B cell (primary cell): ENCODE results near the gene CMPK1. TPM values are rescaled to one million over a fixed set of nuclear protein-coding genes. Genes with fewer than 3 reads are reported as not detected.

Experiments used
- ATAC-seq: fragments of 200-7000 bp; cut with Tn5 transposase; one replicate; pipeline ENCODE4 v1.10.0; 2021; ENCODE audit warnings: low read depth, mild to moderate bottlenecking, moderate number of reproducible peaks, moderate library complexity
- CTCF ChIA-PET: fragments of 350-600 bp; sonication (Branson Sonifier 250); formaldehyde crosslinking; loops from one replicate; lab custom pipeline; 2021; ENCODE audit warnings: antibody characterized with exemption, inconsistent platforms; lab: Charles Lee
- POLR2A ChIA-PET: fragments of 350-600 bp; sonication (Branson Sonifier 250); formaldehyde crosslinking; loops from one replicate; lab custom pipeline; 2021; ENCODE audit warnings: antibody characterized with exemption; lab: Charles Lee
- DNase-seq: peaks from one replicate; pipeline ENCODE4 v3.0.0; 2013
- H2AFZ ChIP-seq: 2 replicates; pipeline ENCODE4 v1.6.1; 2012; ENCODE audit warnings: mild to moderate bottlenecking, low read depth, low read length; ENCODE audit not compliant: insufficient read depth, poor library complexity, severe bottlenecking
- H3K27ac ChIP-seq, 2 donors: 1 replicate in 1 of 2; 2 replicates in 1 of 2; pipeline ENCODE4 v1.5.1; 2012 to 2013; ENCODE audit warnings: low read length in 2 of 2, mild to moderate bottlenecking in 2 of 2, moderate library complexity in 1 of 2
- H3K27me3 ChIP-seq, 4 experiments: fragments of 200-600 bp in 1 of 4; sonication (generic) in 1 of 4; replicated peaks in 1 of 4; 1 replicate in 2 of 4; 2 replicates in 2 of 4; pipeline versions ENCODE4 v1.6.1 to v1.7.0; 2013 to 2016; ENCODE audit warnings: low read length in 3 of 4, mild to moderate bottlenecking in 2 of 4, mixed read lengths in 1 of 4, moderate library complexity in 1 of 4; ENCODE audit not compliant: insufficient read depth in 4 of 4, control insufficient read depth in 3 of 4; ENCODE audit errors: control extremely low read depth in 1 of 4
- H3K36me3 ChIP-seq, 2 experiments: replicated peaks in 1 of 2; 1 replicate in 1 of 2; 2 replicates in 1 of 2; pipeline versions ENCODE4 v1.6.1 to v1.7.1; 2013; ENCODE audit warnings: low read length in 1 of 2; ENCODE audit not compliant: insufficient read depth in 2 of 2, control insufficient read depth in 1 of 2; ENCODE audit errors: control extremely low read depth in 1 of 2, extremely low read depth in 1 of 2
- H3K4me1 ChIP-seq, 2 donors: fragments of 200-600 bp in 1 of 2; sonication (generic) in 1 of 2; 1 replicate in 1 of 2; 2 replicates in 1 of 2; pipeline versions ENCODE4 v1.5.1 to v1.6.1; 2013 to 2017; ENCODE audit warnings: low read length in 2 of 2; ENCODE audit not compliant: control insufficient read depth in 2 of 2, insufficient read depth in 2 of 2
- H3K4me2 ChIP-seq: replicated peaks from 2 replicates; pipeline ENCODE3; 2012; ENCODE audit warnings: mild to moderate bottlenecking, low read depth, low read length; ENCODE audit not compliant: poor library complexity, severe bottlenecking
- H3K4me3 ChIP-seq, 5 experiments: fragments of 200-600 bp in 1 of 5; sonication (generic) in 1 of 5; 1 replicate in 3 of 5; 2 replicates in 2 of 5; pipeline versions ENCODE4 v1.5.1 to v1.7.0; 2011 to 2016; ENCODE audit warnings: low read length in 4 of 5, mild to moderate bottlenecking in 4 of 5, low read depth in 2 of 5, control low read depth in 1 of 5, moderate library complexity in 1 of 5; ENCODE audit not compliant: insufficient read depth in 1 of 5; ENCODE audit errors: control extremely low read depth in 1 of 5, extremely low read depth in 1 of 5
- H3K79me2 ChIP-seq: fragments of 200-600 bp; sonication (generic); one replicate; pipeline ENCODE4 v1.6.0; 2016; ENCODE audit warnings: low read length; ENCODE audit not compliant: control insufficient read depth, insufficient read depth
- H3K9ac ChIP-seq: fragments of 200-600 bp; sonication (generic); 2 replicates; pipeline ENCODE4 v1.6.1; 2017; ENCODE audit warnings: mild to moderate bottlenecking, low read length, moderate library complexity
- H3K9me3 ChIP-seq, 3 donors: one replicate each; pipeline versions ENCODE4 v1.6.1 to v1.7.1; 2013; ENCODE audit warnings: low read length in 2 of 3; ENCODE audit not compliant: control insufficient read depth in 2 of 3, insufficient read depth in 1 of 3; ENCODE audit errors: control extremely low read depth in 1 of 3
- H4K20me1 ChIP-seq: 2 replicates; pipeline ENCODE4 v1.6.0; 2012; ENCODE audit warnings: mild to moderate bottlenecking, low read length; ENCODE audit not compliant: insufficient read depth, control insufficient read depth, poor library complexity, severe bottlenecking
- H3K27ac Mint-ChIP-seq: one replicate; pipeline ENCODE4 v1.8.0; 2021; ENCODE audit warnings: mixed read lengths
- H3K27me3 Mint-ChIP-seq: one replicate; pipeline ENCODE4 v1.8.0; 2021; ENCODE audit warnings: mixed read lengths
- H3K4me1 Mint-ChIP-seq: one replicate; pipeline ENCODE4 v1.8.0; 2021; ENCODE audit warnings: mixed read lengths
- H3K4me3 Mint-ChIP-seq: one replicate; pipeline ENCODE4 v1.8.0; 2021; ENCODE audit warnings: mixed read lengths
- H3K9me3 Mint-ChIP-seq: one replicate; pipeline ENCODE4 v1.8.0; 2022; ENCODE audit warnings: mixed read lengths; ENCODE audit not compliant: insufficient read depth
- CTCF ChIP-seq: fragments of 200-600 bp; IDR thresholded peaks from one replicate; pipeline ENCODE4 v1.8.0; 2022; ENCODE audit warnings: antibody characterized with exemption, mild to moderate bottlenecking
- EZH2 ChIP-seq: IDR thresholded peaks from 2 replicates; pipeline ENCODE4 v1.6.1; 2012; ENCODE audit warnings: borderline replicate concordance, low read depth, mild to moderate bottlenecking, moderate library complexity, low read length; ENCODE audit not compliant: insufficient read depth, poor library complexity, severe bottlenecking
- WGBS: methylation state at CpG from one replicate; pipeline ENCODE4 v1.1.5; 2013; ENCODE audit warnings: missing lambda C conversion rate; ENCODE audit not compliant: insufficient coverage; 5-methylcytosine and 5-hydroxymethylcytosine counted together
- intact Hi-C: fragments of 100-400 bp; cut with micrococcal nuclease; formaldehyde crosslinking; loops from one replicate; pipeline ENCODE4 v1.10.0; 2022
- polyA plus RNA-seq: library from polyadenylated mRNA; depleted of rRNA; stranded (reverse); fragments of >200 nt; gene quantifications from 2 replicates; pipeline ENCODE4 v1.2.3, GENCODE V29; 2012
- total RNA-seq, 2 donors: library from RNA; stranded (reverse); fragments of 120-200 nt in 1 of 2; gene quantifications; 1 replicate in 1 of 2; 2 replicates in 1 of 2; pipeline versions ENCODE4 v1.2.3 to v1.2.4, GENCODE V29; 2013 to 2022

CMPK1 gene
- total and polyA plus RNA-seq, 2 donors (not counting 1 experiment from before 2014, with no cell fraction given): 16.8 to 97.4 TPM

- TF ChIP-seq CTCF (no peak), EZH2 (no peak)
- Histone ChIP-seq H2AFZ (peak overlapping the region; percentile 33), H3K9ac (no peak overlapping the region), H3K36me3 (no peaks in the 10 kb centered on the region), H3K4me1 (no peaks in the 10 kb centered on the region), H3K79me2 (no peaks in the 10 kb centered on the region), H3K9me3 (no peaks in the 10 kb centered on the region), H3K4me2 (peak overlapping the region; percentile 49), H3K27ac (no peak overlapping the region), H3K27me3 (peaks cover 0 to 50% (median 17%) of the 10 kb centered on the region in 4 experiments), H3K4me3 (no peak overlapping the region), H4K20me1 (no peaks in the 10 kb centered on the region)
- Mint-ChIP-seq H3K9me3 (no peaks in the 10 kb centered on the region), H3K4me3 (peak overlapping the region; percentile 26), H3K27ac (no peak overlapping the region), H3K27me3 (peaks cover 65% of the 10 kb centered on the region), H3K4me1 (peaks cover 8% of the 10 kb centered on the region)
- ATAC-seq: no peak
- intact Hi-C loops: no loop called here
- ChIA-PET CTCF (no interaction called here), POLR2A (no interaction called here)
- DNase-seq: peak; percentile 39
- 6% methylated on average over 134 of the region's 134 CpGs for WGBS
These were observed 83.0 kb downstream of the CMPK1 start for GRCh38 chr1:47416319-47417169.
